T-helper 1 cell (primary cell): ENCODE data around the gene ETFRF1.
A peak's percentile ranks its signal among the peaks of the same experiment; 100 is the strongest.

ENCODE experiments used
- DNase-seq, 5 donors: peaks; one replicate each; pipeline ENCODE4 v3.0.0-alpha.2; 2012 to 2020

Gene ETFRF1

GRCh38 chr12:25236190-25236589, 41.2 kb downstream of the ETFRF1 start:
- no peak for DNase-seq

- no peak for DNase-seq
Observed at GRCh38 chr12:25236626-25237025, 41.6 kb downstream of the ETFRF1 start.

- DNase-seq: peak in 2 of 5 donors; percentile 14 to 49
Observed at GRCh38 chr12:25241167-25242020, 46.4 kb downstream of the ETFRF1 start.

DNA sequence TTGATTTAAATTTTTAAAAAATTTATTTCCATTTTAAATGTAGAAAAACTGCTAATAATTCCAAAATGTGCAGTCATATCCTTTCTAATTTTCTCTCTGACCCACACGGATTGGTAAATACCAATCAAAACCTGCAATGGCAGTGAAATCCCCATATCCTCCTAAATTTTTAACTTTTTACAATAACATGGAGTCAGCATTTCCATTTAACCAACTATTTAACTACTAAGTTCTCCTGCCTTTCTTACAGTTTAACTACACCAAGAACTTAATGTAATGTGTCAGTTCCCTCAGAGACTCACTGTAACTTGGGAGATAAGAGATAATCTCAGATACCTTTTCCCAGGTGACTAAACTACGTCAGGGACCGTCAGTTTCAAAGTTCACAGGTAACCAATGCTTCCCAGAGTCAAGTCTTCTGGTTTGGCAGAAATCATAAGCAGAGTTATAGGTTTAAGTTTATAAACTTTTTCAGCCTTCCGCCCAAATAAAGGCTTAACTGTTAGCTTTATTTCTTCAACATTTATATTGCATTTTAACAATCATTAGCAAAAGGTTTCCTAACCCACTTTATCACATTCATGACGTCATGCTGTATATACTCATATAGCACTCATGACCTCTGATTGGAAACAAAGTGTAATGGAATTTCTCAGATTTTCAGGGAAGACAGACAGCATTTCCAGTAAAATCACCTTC, 48.1 kb downstream of the ETFRF1 start:
- DNase-seq: no peak

- DNase-seq: no peak
Observed at GRCh38 chr12:25243680-25243990, 48.6 kb downstream of the ETFRF1 start.

DNA sequence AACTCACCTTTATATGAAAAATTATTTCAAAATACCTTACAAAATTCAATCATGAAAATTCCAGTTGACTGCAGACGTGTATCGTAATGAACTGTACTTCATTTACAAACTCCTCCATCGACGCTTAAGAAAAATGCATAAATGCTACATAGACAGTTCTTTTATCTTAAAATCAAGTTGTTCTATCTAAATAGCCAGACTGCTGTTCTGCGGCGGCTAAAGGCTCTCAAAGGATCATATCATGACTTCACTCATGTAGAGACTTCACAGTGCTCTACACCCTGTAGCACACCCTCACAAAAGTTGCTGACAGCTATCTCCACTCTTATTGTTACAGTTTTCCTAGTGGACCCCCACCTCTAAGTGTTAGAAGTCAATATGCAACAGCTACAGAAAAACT, 50.5 kb downstream of the ETFRF1 start:
- no peak for DNase-seq

DNA sequence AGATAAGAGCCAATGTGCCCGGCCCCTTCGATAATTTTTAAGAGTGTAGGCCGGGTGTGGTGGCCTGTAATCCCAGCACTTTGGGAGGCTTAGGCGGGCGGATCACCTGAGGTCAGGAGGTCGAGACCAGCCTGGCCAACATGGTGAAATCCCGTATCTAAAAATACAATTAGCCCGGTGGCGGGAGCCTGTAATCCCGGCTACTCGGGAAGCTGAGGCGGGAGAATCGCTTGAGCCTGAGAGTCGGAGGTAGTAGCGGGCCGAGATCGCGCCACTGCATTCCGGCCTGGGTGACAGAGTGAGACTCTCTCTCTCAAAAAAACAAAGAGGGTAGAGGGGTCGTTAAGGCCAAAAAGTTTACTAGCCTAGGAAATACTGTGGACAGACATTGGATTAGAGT, 53.1 kb downstream of the ETFRF1 start:
- no peak for DNase-seq

- DNase-seq: no peak
Observed at GRCh38 chr12:25248732-25249131, 53.7 kb downstream of the ETFRF1 start.

DNA sequence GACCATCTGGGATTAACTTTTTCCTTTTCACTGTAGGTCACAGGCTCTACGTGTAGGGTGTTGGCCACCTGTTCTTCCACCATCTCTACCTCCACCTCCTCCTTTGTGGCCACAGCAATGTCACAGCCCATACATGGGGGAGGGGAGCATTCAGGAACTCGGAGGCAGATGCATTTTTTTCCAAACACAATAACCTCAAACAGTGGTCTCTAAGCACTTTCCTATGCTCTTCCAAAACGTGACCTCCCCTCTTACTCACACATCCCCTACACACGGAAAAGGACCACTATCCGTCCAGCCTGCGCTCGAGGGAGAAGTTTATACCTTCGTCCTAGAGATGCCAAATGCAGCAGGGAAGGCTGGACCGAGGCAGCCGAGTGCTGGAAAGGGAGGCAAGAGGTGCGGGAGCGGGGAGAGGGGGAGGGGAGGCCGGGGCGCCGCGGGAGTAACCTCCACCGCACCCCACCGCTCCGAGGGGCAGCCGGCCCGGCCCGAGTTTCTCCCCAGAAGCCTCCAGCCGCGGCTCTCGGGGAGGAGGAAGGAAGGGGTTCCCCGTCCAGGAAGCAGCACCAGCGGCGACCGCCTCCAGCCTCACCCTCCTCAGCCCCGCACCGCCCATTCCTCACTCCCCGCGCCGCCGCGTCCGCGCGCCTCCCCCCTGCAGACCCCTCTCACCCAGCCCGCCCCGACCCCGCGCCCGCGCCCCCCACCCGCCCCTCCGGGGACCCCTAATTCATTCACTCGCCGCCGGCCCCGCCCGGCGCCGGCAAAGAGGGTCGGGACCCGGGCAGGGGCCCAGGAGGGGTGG, 55.1 kb downstream of the ETFRF1 start:
- DNase-seq: peak; percentile 34 to 48 (median 43)

DNA sequence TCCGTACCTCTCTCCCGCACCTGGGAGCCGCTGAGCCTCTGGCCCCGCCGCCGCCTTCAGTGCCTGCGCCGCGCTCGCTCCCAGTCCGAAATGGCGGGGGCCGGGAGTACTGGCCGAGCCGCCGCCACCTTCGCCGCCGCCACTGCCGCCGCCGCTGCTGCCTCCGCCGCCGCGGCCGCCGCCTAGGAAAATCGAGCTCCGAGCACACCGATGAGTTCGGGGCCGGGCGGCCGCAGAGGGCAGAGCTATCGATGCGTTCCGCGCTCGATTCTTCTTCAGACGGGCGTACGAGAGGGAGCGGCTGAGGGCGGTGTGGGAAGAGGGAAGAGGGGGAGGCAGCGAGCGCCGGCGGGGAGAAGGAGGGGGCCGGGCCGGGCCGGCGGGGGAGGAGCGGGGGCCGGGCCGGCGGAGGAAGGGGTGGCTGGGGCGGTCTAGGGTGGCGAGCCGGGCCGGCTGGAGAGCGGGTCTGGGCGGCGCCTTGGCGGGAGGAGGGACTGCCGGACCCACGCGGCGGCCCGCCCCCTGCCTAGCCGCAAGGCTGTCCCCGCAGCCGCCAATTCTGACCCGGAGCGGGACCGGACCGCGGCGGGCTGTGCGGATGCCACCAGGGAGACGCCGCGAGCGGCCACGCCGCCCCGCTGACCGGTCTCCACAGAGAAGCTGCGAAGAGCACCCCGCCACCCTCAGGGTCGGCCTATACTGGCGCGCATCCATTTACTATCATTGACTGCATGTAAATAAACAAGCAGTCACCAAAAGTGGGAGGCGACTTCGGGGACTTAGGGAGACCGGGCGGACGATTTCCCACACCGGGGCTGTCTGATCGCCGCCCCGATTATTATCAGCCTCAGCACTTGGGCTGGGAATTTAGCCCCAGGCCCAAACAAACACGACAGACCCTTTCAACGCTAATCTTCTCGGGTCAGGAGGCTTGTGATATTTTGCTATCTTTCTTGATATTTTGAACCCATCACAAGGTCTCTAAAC, 56.0 kb downstream of the ETFRF1 start, which contains the start of gene KRAS:
Gene KRAS, minus strand, starts transcription at position 186 of the 987 bp plus-strand sequence.
- peak; percentile 83 to 91 (median 88) for DNase-seq

DNA sequence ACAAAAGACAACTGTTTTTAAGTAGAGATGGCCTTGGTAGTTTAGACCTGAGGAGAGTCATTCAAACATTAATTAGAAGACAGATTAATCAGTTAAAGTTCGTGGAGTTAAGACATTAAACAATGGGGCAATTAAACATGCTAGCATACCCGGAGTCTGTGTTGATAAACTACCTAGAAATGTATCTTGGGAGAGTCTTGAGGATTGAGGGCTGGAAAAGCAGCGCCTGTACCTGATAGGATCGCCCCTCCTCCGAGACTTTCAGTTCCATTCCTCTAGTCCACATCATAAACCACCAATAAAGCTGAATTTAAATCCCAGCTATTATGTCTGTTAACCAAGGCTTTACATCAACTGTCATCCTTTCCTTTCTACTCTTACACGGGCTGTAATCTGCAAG, 56.7 kb downstream of the ETFRF1 start:
- DNase-seq: no peak

GRCh38 chr12:25252946-25253345, 57.9 kb downstream of the ETFRF1 start:
- no peak for DNase-seq

DNA sequence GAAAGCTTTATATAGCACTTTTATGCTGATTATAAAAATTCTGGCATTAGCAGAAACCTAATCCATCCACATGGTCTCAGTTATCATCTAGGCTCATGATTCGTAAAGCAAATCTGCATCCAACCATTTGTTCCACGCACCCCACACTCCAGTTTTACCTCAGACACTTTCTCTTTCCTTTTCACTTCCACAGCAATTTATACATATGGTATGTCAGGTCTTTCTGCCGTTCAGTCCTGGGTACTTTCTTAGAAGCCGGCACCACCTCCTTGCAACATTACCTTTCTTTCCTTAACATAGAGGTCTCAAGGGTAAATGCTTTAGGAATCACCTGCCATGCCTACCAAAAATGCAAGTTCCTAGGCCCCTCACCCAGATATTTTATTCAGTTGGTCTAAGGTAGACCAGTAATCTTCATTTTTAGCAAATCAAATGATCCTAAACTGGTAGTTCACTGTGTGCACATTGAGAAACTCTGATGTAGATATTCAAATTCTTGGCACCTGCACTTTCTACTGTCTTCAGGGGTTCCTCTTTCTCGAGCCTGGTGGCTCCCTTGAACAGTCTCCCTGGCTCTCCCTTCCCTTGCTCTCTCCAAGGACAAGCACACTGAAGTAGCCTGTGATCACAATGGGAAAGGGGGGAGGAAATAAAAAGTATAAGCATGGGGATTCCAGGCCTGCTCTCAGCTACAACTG, 58.5 kb downstream of the ETFRF1 start:
- DNase-seq: no peak

DNA sequence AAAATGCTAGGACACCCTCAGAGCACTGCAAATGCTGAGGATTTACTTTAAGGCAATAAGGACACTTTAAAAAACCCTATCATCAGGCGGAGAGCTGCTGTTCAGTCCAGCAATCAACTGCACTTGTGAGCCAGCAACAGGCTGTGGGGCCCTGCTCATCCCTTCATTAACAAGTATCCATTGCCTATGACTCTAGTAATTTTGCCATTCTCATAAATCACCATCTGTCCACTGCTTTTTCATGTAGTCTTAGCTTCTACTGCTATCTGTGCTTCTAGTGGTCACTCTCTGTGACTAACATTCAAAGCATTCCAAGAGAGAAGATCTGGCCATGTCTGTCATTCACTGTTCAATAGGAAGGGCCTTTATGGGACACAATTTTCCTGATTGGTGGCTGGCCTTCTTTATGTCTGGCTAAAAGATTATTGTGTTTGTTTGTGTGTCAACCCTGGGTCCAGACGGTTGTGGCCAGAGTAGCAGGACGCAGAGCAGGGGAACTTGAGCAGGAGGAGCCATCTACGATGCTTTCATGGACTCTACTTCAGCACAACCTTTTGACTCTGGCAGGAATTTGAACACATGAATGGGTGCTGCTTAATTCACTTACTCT, 59.3 kb downstream of the ETFRF1 start:
- no peak for DNase-seq
